Neutrophil (primary cell): ENCODE data around the gene MAP1LC3A.

ENCODE experiments used
- H3K27ac ChIP-seq: fragments of 200-600 bp; sonication (generic); 2 replicates; pipeline ENCODE4 v1.5.1; 2016; ENCODE audit warnings: mild to moderate bottlenecking, moderate library complexity
- H3K27me3 ChIP-seq: fragments of 200-600 bp; sonication (generic); 2 replicates; pipeline ENCODE4 v1.6.0; 2016; ENCODE audit warnings: mild to moderate bottlenecking
- H3K36me3 ChIP-seq: fragments of 200-600 bp; sonication (generic); 2 replicates; pipeline ENCODE4 v1.5.1; 2017
- H3K4me1 ChIP-seq, 2 experiments: fragments of 200-600 bp in 1 of 2; sonication (generic) in 1 of 2; 1 replicate in 1 of 2; 2 replicates in 1 of 2; pipeline versions ENCODE4 v1.5.1 to v1.6.1; 2013 to 2016; ENCODE audit warnings: low read depth in 1 of 2, low read length in 1 of 2, mild to moderate bottlenecking in 1 of 2, moderate library complexity in 1 of 2; ENCODE audit not compliant: control insufficient read depth in 1 of 2, insufficient read depth in 1 of 2
- H3K4me3 ChIP-seq, 2 experiments: fragments of 200-600 bp in 1 of 2; sonication (generic) in 1 of 2; 1 replicate in 1 of 2; 2 replicates in 1 of 2; pipeline ENCODE4 v1.5.1; 2013 to 2016; ENCODE audit warnings: low read depth in 1 of 2, low read length in 1 of 2, mild to moderate bottlenecking in 1 of 2, moderate library complexity in 1 of 2
- H3K9me3 ChIP-seq: fragments of 200-600 bp; sonication (generic); 2 replicates; pipeline ENCODE4 v1.5.1; 2016
- CTCF ChIP-seq: fragments of 200-600 bp; sonication (generic); IDR thresholded peaks from 2 replicates; pipeline ENCODE4 v1.5.1; 2016; ENCODE audit warnings: antibody characterized with exemption

MAP1LC3A gene

GRCh38 chr20:34527016-34527415 lies 31.5 kb upstream of the MAP1LC3A start:
- H3K4me1 ChIP-seq: peaks cover 0 to 6% of the 10 kb centered on the region in 2 experiments
- no peak for TF ChIP-seq CTCF
- no peaks in the 10 kb centered on the region for H3K27me3 ChIP-seq
- no peaks in the 10 kb centered on the region for H3K9me3 ChIP-seq
- no peak overlapping the region for H3K27ac ChIP-seq
- peaks cover 58% of the 10 kb centered on the region for H3K36me3 ChIP-seq
- no peak overlapping the region for H3K4me3 ChIP-seq

GRCh38 chr20:34528921-34529297 lies 29.6 kb upstream of the MAP1LC3A start:
- TF ChIP-seq CTCF: no peak
- H3K27me3 ChIP-seq: no peaks in the 10 kb centered on the region
- H3K27ac ChIP-seq: no peak overlapping the region
- no peaks in the 10 kb centered on the region for H3K9me3 ChIP-seq
- no peaks in the 10 kb centered on the region for H3K4me1 ChIP-seq
- H3K36me3 ChIP-seq: peaks cover 77% of the 10 kb centered on the region
- no peak overlapping the region for H3K4me3 ChIP-seq

GRCh38 chr20:34529742-34530141 lies 28.8 kb upstream of the MAP1LC3A start:
- H3K4me3 ChIP-seq: no peak overlapping the region
- no peak overlapping the region for H3K27ac ChIP-seq
- no peaks in the 10 kb centered on the region for H3K27me3 ChIP-seq
- no peaks in the 10 kb centered on the region for H3K9me3 ChIP-seq
- H3K36me3 ChIP-seq: peaks cover 84% of the 10 kb centered on the region
- TF ChIP-seq CTCF: no peak
- no peaks in the 10 kb centered on the region for H3K4me1 ChIP-seq

- Histone ChIP-seq H3K4me3 (no peak overlapping the region), H3K36me3 (peaks cover 90% of the 10 kb centered on the region), H3K9me3 (no peaks in the 10 kb centered on the region), H3K27me3 (no peaks in the 10 kb centered on the region), H3K4me1 (no peaks in the 10 kb centered on the region), H3K27ac (no peak overlapping the region)
- TF ChIP-seq CTCF: no peak
These were observed 28.2 kb upstream of the MAP1LC3A start for GRCh38 chr20:34530342-34530741.

GRCh38 chr20:34531608-34532265 lies 26.8 kb upstream of the MAP1LC3A start:
- Histone ChIP-seq H3K4me1 (no peaks in the 10 kb centered on the region), H3K27me3 (no peaks in the 10 kb centered on the region), H3K27ac (no peak overlapping the region), H3K9me3 (no peaks in the 10 kb centered on the region), H3K36me3 (peaks cover 91% of the 10 kb centered on the region), H3K4me3 (no peak overlapping the region)
- no peak for TF ChIP-seq CTCF
